Activated CD4-positive, CD25-positive, alpha-beta regulatory T cell treated with anti-CD3 and anti-CD28 coated beads, Interleukin-2, amount 50 U/mL, for 72 hours (primary cell): Measurements from ENCODE around the gene EFL1.
A peak's percentile ranks its signal among the peaks of the same experiment; 100 is the strongest.
"Not testable (repeated sequence)": the region's sequence is repeated elsewhere in the genome, so short reads cannot be mapped to it uniquely, and the experiment has no call there.

Experiments
- DNase-seq: peaks from one replicate; pipeline ENCODE4 v3.0.0; 2021

EFL1 gene

DNA sequence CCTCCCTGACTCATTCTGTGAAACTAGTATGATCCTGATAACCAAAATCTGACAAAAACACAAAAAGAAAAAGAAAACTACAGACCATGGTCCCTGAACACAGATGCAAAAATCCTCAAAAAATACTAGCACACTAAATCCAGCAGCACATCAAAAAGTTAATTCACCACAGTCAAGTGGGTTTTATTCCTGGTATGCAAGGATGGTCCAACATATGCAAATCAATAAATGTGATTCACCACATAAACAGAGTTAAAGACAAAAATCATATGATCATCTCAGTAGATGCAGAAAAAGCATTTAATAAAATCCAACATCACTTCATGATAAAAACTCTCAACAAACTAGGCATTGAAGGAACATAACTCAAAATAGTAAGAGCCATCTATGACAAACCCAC is 12.9 kb upstream of the EFL1 start:
- no peak for DNase-seq

GRCh38 chr15:82272154-82272553 is 9.6 kb upstream of the EFL1 start:
- no peak for DNase-seq

- DNase-seq = not testable (repeated sequence)
Measured at GRCh38 chr15:82268454-82268853, 5.9 kb upstream of the EFL1 start.

DNA sequence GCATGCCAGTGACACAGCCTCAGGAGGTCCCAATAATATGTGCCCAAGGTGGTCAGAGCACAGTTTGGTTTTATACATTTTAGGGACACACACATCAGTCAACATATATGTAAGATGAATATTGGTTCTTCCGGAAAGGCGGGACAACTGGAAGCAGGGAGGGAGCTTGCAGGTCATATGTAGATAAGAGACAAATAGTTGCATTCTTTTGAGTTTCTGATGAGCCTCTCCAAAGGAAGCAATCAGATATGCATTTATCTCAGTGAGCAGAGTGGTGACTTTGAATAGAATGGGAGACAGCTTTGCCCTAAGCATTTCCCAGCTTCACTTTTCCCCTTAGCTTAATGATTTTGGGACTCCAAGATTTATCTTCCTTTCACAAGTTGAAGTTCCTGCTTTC is 4.6 kb upstream of the EFL1 start:
- DNase-seq = not testable (repeated sequence)

- no peak for DNase-seq
Measured at GRCh38 chr15:82263350-82263749, 816 bp upstream of the EFL1 start.

DNA sequence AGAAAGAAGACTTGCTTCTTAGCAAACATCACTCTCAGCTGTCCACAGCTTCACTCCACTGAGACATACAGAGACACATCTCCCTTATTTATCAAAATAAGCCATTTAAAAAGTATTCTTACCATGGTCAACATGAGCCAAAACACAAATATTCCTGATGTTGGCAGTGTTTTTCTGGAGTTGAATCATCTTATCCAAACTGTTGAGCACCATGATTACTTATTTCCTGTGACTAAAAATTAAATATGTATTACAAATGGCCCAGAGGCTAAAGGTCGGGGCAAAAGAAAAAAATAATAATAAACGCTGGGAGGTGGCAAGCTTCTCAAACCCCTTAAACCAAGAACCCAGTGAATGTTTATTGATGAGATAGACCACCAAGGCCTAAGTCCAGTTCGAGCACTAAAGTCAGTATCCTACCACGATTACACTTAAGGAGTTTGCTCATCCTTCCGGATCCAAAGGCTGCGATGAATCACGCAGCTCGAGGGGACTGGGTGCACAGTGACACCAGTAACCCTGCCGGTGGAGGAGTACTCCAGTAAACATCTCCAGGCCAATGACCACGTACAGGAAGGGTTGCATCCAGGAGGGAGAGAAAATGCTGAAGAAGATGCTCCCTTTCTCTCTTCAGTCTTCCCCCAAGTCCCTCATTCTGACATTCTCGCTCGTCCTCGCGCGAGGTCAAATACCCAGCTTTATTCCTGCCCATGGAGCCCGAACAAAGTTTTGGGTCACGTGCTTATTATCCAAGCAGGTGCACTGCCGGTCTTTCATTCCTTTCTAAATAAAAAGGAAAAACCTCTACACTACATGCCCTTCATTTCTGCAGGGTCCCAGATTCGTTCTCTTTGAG is 740 bp downstream of the EFL1 start:
- DNase-seq = peak; percentile 36

DNA sequence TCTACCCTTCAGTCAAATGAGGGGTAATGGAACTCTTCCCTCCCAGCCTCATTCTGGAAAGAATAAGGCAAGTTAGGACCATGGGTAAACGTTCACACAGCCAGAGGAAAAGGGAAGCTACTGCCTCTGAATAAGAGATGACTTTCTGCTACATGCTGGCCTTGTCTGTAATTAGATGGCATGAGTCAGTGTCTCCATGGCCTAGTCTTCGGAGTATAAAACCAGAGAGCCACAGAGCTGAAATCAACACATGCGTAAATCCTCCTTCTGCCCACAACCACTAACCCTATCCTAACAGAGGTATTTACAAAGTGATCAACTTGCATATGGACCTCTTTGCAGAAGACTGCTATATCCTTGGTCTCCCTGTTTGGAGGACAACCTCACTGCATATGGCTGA is 14.3 kb downstream of the EFL1 start:
- not testable (repeated sequence) for DNase-seq

DNA sequence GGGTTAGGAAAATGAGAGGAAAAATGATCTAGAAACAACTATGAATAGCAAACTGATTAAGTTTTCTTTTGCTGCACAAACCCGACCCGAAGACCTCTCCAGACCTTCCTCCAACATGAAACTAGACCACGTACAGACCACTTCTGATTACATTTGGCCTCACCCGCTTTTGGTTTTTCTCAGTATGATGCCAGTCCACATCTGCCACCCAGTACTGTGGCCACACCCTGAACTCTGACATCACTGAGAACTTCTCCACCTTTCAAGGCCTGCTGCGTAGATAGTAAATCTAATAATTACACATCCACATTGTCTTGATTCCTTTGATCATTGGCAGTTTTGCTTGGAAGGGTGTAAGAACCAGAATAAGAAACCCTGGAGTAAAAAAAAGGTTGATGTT is 16.6 kb downstream of the EFL1 start:
- not testable (repeated sequence) for DNase-seq

- DNase-seq = not testable (repeated sequence)
Measured at GRCh38 chr15:82243644-82244043, 18.9 kb downstream of the EFL1 start.

GRCh38 chr15:82241836-82242499 is 20.6 kb downstream of the EFL1 start:
- not testable (repeated sequence) for DNase-seq

- no peak for DNase-seq
Measured at GRCh38 chr15:82239685-82240391, 22.7 kb downstream of the EFL1 start.

DNA sequence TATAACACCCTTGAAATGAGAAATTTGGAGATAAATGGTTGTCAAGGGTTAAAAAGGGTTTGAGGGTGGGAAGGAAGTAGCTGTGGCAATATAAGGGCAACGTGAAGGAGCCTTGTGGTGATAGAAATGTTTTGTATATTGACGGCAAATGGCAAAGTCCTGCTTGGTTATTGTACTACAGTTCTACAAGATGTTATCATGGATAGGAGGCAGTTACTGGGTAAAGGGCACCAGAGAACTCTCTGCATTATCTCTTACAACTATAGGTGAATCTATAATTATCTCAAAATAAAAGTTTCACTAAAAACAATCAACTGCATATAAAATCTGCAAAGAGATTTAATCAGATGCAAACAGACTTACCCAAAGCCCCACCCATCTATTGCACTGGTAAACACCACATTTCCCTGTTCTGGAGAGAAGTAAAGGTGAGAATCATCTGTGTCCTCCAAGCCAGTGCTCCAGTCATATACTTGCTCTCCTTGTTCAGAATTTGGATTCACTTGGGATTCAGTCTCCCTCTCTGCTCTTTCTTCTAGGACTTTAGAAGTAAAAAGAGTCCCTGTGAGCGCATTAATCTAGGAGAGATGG is 24.5 kb downstream of the EFL1 start:
- DNase-seq = not testable (repeated sequence)

DNA sequence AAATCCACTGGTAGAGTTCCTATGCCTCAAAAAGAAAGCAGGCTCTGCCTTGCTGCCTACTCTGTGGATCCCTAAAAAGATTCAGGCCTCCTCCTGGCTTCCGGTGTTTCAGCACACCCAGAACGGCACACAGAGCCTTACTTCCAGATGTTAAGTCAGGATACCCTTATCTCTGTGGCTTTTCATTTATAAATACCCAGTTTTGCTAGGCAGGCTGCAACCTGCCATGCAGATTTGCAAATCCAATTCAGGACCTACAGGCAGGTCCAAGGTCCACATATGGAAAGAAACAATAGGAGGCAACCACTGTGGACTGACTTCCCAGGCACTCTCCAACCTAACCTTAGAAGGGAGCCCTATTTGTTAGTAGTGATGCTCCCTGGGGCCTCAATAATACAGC is 30.7 kb downstream of the EFL1 start:
- DNase-seq = no peak

DNA sequence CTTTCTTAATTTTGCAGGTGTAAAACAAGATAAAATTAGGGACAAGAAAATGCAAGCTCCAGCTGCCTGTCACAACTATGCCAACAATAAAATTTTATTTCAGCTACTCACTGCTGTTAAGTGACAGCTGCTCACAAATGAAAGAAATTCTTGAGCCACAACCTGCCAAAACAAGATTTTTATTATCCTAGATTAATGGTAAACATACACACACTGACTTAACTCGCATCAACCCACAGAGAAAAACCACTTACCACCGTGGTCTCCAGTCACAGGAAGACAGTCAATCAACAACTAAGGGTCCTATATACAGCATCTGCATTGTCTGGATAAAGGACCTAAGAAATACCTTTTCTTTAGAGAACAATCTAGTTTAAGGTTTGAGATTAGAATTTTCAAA is 31.3 kb downstream of the EFL1 start:
- DNase-seq = no peak

GRCh38 chr15:82228750-82229149 is 33.8 kb downstream of the EFL1 start:
- no peak for DNase-seq

DNA sequence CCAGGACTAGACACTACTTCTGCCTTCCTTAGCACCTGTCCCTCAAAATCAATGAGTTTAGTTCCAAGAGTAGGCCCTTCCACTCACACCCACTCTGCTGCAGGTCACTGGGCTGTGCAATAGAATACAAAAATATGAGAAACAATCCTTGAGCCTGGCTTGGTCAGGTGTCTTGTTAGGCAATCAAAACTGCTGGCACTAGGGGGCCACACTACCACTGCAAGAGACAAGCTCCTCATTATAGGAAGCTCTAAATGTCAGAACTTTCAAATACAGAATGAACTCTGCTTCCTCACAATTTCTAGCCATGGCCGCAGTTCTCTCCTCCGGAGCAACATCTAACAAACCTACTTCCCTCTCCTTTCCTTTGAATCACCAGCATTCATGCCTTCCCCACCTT is 41.0 kb downstream of the EFL1 start:
- DNase-seq = not testable (repeated sequence)

- not testable (repeated sequence) for DNase-seq
Measured at GRCh38 chr15:82216092-82216491, 46.4 kb downstream of the EFL1 start.

GRCh38 chr15:82212201-82212600 is 50.3 kb downstream of the EFL1 start:
- not testable (repeated sequence) for DNase-seq

- not testable (repeated sequence) for DNase-seq
Measured at GRCh38 chr15:82210066-82210597, 52.4 kb downstream of the EFL1 start.

DNA sequence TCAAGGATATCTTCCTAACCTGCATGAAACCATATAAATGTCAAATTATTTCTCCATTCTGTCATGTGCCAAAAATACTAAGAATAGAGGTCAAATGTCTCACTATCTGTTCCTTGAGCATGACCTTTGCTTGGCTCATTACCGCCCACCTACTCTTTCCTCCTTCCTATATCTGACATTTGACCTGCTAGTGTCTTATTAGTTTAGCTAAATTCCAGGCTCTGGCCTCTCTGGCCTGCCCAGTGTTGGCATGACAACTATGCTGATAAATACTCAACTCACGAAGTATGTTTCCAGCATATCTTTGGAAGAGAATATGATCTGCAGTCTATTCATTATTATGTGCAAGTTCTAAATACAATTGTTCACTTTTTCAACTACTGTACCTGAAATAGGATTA is 58.0 kb downstream of the EFL1 start:
- DNase-seq = not testable (repeated sequence)

GRCh38 chr15:82197733-82198594 is 64.6 kb downstream of the EFL1 start:
- peak; percentile 47 for DNase-seq

- DNase-seq = no peak
Measured at GRCh38 chr15:82196353-82196752, 66.2 kb downstream of the EFL1 start.
